Memory B cell (primary cell): ENCODE results near the gene CTPS1.

Source experiments
- ATAC-seq: fragments of 150-1000 bp; cut with Tn5 transposase; 2 replicates; pipeline ENCODE4 v1.10.0; 2021; ENCODE audit warnings: low read depth, mild to moderate bottlenecking, moderate library complexity
- DNase-seq, 2 donors: peaks; one replicate each; pipeline ENCODE4 v3.0.0; 2022; ENCODE audit warnings: low spot score in 2 of 2
- H3K27ac Mint-ChIP-seq: one replicate; pipeline ENCODE4 v1.8.0; 2022; ENCODE audit warnings: mild to moderate bottlenecking, moderate library complexity, mixed read lengths
- H3K27me3 Mint-ChIP-seq: one replicate; pipeline ENCODE4 v1.8.0; 2022; ENCODE audit warnings: mixed read lengths
- H3K36me3 Mint-ChIP-seq: one replicate; pipeline ENCODE4 v1.8.0; 2022; ENCODE audit warnings: mild to moderate bottlenecking, mixed read lengths
- H3K4me1 Mint-ChIP-seq: one replicate; pipeline ENCODE4 v1.8.0; 2022; ENCODE audit warnings: mixed read lengths
- H3K4me3 Mint-ChIP-seq: one replicate; pipeline ENCODE4 v1.8.0; 2022; ENCODE audit warnings: mild to moderate bottlenecking, moderate library complexity, mixed read lengths
- H3K9me3 Mint-ChIP-seq: one replicate; pipeline ENCODE4 v1.8.0; 2022; ENCODE audit warnings: mixed read lengths

The CTPS1 gene

DNA sequence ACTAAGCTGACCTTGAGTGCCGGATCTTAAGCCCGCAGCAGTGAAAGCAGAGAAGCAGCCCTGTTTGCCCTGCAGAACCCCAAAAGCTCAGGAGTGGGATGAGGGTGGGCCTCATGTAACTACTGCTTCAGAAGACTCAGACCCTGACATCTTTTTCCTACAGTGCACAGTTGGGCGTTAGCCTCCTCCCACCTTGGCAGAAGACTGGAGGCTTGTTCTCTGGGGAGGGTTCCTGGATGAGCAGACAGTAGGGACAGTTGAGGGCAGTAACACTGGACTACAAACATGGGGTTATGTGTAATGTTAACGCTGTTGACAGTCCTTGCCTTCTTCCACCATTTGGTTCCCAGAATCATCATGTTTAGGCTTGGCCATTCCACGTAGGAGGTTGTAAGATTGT lies 9.6 kb downstream of the CTPS1 start:
- Mint-ChIP-seq H3K4me1 (no peaks in the 10 kb centered on the region), H3K4me3 (no peak overlapping the region), H3K27ac (no peak overlapping the region), H3K36me3 (peaks cover 44% of the 10 kb centered on the region), H3K9me3 (no peaks in the 10 kb centered on the region), H3K27me3 (no peaks in the 10 kb centered on the region)
- DNase-seq (no peak), ATAC-seq (no peak)

DNA sequence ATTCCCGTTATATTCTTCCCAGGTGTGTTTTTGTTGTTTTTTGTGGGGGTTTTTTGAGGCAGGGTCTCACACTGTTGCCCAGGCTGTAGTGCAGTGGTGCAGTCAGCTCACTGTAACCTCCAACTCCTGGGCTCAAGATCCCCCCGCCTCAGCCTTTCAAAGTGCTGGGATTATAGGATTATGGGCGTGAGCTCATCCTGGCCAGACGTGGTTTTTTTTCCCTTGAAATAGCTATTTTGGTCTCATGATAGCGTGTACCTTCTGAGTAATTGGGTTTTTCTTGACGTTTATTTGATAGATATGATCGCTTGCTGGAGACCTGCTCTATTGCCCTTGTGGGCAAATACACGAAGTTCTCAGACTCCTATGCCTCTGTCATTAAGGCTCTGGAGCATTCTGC lies 17.6 kb downstream of the CTPS1 start:
- ATAC-seq (no peak), DNase-seq (no peak)
- Mint-ChIP-seq H3K27ac (no peak overlapping the region), H3K36me3 (peaks cover 42% of the 10 kb centered on the region), H3K4me1 (no peaks in the 10 kb centered on the region), H3K27me3 (no peaks in the 10 kb centered on the region), H3K9me3 (no peaks in the 10 kb centered on the region), H3K4me3 (no peak overlapping the region)

DNA sequence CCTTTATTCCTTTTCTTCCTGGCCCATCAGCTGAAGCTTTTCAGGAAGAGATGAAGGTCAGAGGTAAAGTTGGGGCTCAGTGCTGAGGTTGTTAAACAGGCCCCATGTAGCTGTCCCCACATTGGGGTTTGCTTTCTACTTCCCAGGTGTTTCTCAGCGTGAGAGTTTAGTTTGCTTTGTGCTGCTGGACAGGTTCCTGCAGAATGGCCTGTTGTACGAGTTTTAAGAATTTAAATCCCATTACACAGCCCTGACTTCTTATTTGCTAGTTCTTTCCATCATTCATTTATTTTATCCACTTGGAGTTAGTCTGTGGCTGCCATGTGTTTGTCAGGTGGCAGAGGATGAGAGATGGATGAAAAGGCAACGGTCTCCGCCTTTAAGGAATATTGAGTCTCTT lies 19.2 kb downstream of the CTPS1 start:
- no peaks in the 10 kb centered on the region for H3K9me3 Mint-ChIP-seq
- no peaks in the 10 kb centered on the region for H3K27me3 Mint-ChIP-seq
- H3K27ac Mint-ChIP-seq: no peak overlapping the region
- H3K4me3 Mint-ChIP-seq: no peak overlapping the region
- no peak for ATAC-seq
- H3K36me3 Mint-ChIP-seq: peaks cover 43% of the 10 kb centered on the region
- H3K4me1 Mint-ChIP-seq: peaks cover 9% of the 10 kb centered on the region
- no peak for DNase-seq

- no peaks in the 10 kb centered on the region for H3K27me3 Mint-ChIP-seq
- H3K36me3 Mint-ChIP-seq: peaks cover 30% of the 10 kb centered on the region
- no peak overlapping the region for H3K4me3 Mint-ChIP-seq
- peaks cover 11% of the 10 kb centered on the region for H3K4me1 Mint-ChIP-seq
- no peak for DNase-seq
- no peaks in the 10 kb centered on the region for H3K9me3 Mint-ChIP-seq
- peak overlapping the region; percentile 36 for H3K27ac Mint-ChIP-seq
- no peak for ATAC-seq
Measured at GRCh38 chr1:41003127-41003639, 23.7 kb downstream of the CTPS1 start.

DNA sequence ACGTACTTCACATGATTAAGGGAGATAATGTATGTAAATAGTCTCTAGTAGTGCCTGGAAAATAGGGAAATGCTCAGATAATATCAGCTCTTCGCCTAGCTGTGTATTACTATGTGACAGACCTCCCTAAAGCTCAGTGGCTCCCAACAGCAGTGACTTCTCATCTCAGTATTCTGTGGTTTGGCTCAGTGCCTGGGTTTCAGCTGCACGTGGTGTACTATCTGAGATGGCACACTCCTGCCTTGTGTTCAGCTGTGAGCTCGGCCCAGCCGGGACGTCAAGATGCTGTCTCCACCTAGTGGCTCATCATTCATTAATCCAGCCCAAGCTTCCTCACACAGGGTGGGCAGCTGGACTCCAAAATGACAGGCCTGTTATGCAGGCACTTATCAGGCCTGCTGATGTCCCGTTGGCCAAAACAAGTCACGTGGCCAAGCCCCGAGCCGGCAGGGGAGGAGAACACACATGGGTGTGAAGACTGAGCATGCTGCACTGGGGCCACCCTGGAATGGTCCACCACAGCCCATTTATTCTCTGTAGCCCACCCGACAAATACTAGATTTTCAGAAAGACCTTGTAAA lies 24.2 kb downstream of the CTPS1 start:
- ATAC-seq (peak; percentile 99), DNase-seq (peak; percentile 68 to 70)
- Mint-ChIP-seq H3K4me3 (no peak overlapping the region), H3K4me1 (peaks cover 11% of the 10 kb centered on the region), H3K36me3 (peaks cover 30% of the 10 kb centered on the region), H3K9me3 (no peaks in the 10 kb centered on the region), H3K27me3 (no peaks in the 10 kb centered on the region), H3K27ac (peak overlapping the region; percentile 29)

- H3K27ac Mint-ChIP-seq: no peak overlapping the region
- ATAC-seq: no peak
- DNase-seq: no peak
Measured at GRCh38 chr1:41005876-41006275, 26.4 kb downstream of the CTPS1 start.

GRCh38 chr1:41006942-41007865 lies 27.7 kb downstream of the CTPS1 start:
- H3K27me3 Mint-ChIP-seq: no peaks in the 10 kb centered on the region
- DNase-seq (no peak), ATAC-seq (no peak)
- no peak overlapping the region for H3K27ac Mint-ChIP-seq
- peaks cover 28% of the 10 kb centered on the region for H3K36me3 Mint-ChIP-seq
- H3K4me1 Mint-ChIP-seq: peaks cover 11% of the 10 kb centered on the region
- H3K9me3 Mint-ChIP-seq: no peaks in the 10 kb centered on the region
- no peak overlapping the region for H3K4me3 Mint-ChIP-seq

More at GRCh38 chr1:41005876-41006275, 26.4 kb downstream of the CTPS1 start:
- H3K4me3 Mint-ChIP-seq: no peak overlapping the region
- H3K27me3 Mint-ChIP-seq: no peaks in the 10 kb centered on the region
- no peaks in the 10 kb centered on the region for H3K9me3 Mint-ChIP-seq
- H3K36me3 Mint-ChIP-seq: peaks cover 23% of the 10 kb centered on the region
- H3K4me1 Mint-ChIP-seq: peaks cover 11% of the 10 kb centered on the region

GRCh38 chr1:41009466-41009865 lies 30.0 kb downstream of the CTPS1 start:
- H3K27ac Mint-ChIP-seq: no peak overlapping the region
- DNase-seq (no peak), ATAC-seq (no peak)
- no peaks in the 10 kb centered on the region for H3K4me1 Mint-ChIP-seq
- H3K4me3 Mint-ChIP-seq: no peak overlapping the region
- peaks cover 23% of the 10 kb centered on the region for H3K36me3 Mint-ChIP-seq
- no peaks in the 10 kb centered on the region for H3K9me3 Mint-ChIP-seq
- H3K27me3 Mint-ChIP-seq: no peaks in the 10 kb centered on the region

DNA sequence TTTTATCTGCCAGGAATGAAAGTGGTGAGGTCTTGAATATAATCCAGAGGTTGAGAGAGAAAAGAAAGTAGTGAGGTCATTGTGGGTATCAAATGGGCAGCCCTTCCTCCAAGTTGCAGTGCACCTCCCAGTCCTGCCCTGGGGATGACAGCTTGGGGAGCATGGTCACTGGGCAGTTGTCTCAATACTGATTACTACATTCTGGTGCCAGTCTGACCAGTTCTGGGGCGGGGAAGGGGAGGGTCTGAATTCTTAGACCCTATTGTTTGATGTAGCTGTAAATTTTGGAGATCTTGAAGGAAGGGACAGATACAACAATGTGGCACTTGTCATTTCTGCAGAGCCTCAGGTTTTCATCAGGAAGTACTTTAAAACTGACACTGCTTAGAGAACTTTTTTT lies 30.8 kb downstream of the CTPS1 start:
- no peak overlapping the region for H3K4me3 Mint-ChIP-seq
- no peaks in the 10 kb centered on the region for H3K9me3 Mint-ChIP-seq
- H3K36me3 Mint-ChIP-seq: peaks cover 21% of the 10 kb centered on the region
- H3K27me3 Mint-ChIP-seq: no peaks in the 10 kb centered on the region
- DNase-seq (no peak), ATAC-seq (no peak)
- peaks cover 6% of the 10 kb centered on the region for H3K4me1 Mint-ChIP-seq
- no peak overlapping the region for H3K27ac Mint-ChIP-seq

DNA sequence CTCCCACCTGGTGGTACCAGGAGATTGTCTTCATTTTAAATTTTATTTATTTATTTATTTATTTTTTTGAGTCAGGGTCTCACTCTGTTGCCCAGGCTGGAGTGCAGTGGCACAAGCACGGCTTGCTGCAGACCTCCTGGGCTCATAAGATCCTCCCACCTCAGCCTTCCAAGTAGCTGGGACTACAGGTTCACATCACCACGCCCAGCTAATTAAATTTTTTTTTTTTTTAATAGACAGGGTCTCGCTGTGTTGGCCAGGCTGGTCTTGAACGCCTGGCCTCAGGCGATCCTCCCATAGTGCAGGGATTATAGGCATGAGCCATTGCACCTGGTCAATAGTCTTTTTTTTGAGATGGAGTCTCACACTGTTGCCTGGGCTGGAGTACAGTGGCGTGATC lies 33.5 kb downstream of the CTPS1 start:
- Mint-ChIP-seq H3K4me3 (no peak overlapping the region), H3K4me1 (peaks cover 8% of the 10 kb centered on the region), H3K9me3 (no peaks in the 10 kb centered on the region), H3K27ac (no peak overlapping the region), H3K27me3 (no peaks in the 10 kb centered on the region), H3K36me3 (peaks cover 22% of the 10 kb centered on the region)
- DNase-seq: no peak
- ATAC-seq: no peak

DNA sequence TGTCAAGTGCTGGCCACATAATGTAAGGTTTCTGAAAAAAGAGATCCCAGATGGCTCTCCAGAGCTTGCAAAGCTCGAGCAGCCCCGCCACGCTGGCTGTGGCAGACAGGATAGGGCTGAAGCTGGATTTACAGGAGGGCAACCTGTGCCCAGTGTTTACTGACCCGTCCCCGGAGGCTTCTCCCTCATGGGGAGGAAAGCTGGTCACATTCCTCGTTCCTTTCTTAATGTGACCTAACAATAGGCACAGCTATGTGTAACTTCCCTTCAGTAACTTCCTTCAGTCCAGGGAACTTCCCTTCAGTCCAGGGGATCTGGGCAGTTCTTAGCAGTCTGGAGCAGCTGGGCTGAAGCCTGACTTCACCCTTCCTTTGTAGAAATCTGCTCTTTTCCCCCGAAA lies 34.3 kb downstream of the CTPS1 start:
- no peak overlapping the region for H3K4me3 Mint-ChIP-seq
- no peak for DNase-seq
- peaks cover 8% of the 10 kb centered on the region for H3K4me1 Mint-ChIP-seq
- no peaks in the 10 kb centered on the region for H3K9me3 Mint-ChIP-seq
- no peaks in the 10 kb centered on the region for H3K27me3 Mint-ChIP-seq
- no peak overlapping the region for H3K27ac Mint-ChIP-seq
- peaks cover 18% of the 10 kb centered on the region for H3K36me3 Mint-ChIP-seq
- no peak for ATAC-seq

GRCh38 chr1:41014871-41015270 lies 35.4 kb downstream of the CTPS1 start:
- DNase-seq: no peak
- H3K27ac Mint-ChIP-seq: peak overlapping the region; percentile 59

DNA sequence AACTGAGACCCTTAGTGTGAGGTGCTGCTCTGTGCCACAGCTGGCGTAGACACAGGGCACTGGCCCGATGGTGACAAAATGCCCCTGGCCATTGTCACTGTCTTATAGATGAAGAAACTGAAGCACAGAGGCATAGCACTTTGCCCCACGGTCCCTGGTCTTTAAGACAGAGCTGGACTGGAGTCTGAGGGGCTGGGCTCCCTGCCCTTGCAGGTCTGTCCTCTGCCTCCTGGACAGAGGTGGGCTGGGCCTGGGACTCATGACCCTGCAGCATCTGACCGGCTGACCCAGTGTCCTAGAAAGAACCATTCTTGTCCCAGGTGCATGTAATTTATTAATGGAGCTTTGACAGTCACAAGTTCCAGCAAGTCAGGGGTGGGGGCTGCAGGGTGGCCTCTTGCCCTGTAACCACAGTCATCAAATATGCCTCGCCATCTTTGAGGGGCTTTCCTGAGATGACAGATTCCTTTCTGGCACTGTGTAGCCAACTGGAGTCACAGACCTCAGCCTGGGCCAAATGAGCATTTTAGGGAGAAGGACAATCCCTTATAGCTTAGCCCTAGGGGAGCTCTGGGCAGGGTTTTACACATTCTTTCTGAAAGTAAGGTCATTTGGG lies 35.9 kb downstream of the CTPS1 start:
- no peak overlapping the region for H3K4me3 Mint-ChIP-seq
- peak overlapping the region; percentile 59 for H3K27ac Mint-ChIP-seq
- ATAC-seq: no peak
- H3K9me3 Mint-ChIP-seq: no peaks in the 10 kb centered on the region
- H3K36me3 Mint-ChIP-seq: peaks cover 13% of the 10 kb centered on the region
- no peaks in the 10 kb centered on the region for H3K27me3 Mint-ChIP-seq
- no peak for DNase-seq
- peaks cover 12% of the 10 kb centered on the region for H3K4me1 Mint-ChIP-seq

More at GRCh38 chr1:41014871-41015270, 35.4 kb downstream of the CTPS1 start:
- Mint-ChIP-seq H3K9me3 (no peaks in the 10 kb centered on the region), H3K27me3 (no peaks in the 10 kb centered on the region), H3K4me1 (peaks cover 12% of the 10 kb centered on the region), H3K36me3 (peaks cover 15% of the 10 kb centered on the region), H3K4me3 (no peak overlapping the region)
- no peak for ATAC-seq

DNA sequence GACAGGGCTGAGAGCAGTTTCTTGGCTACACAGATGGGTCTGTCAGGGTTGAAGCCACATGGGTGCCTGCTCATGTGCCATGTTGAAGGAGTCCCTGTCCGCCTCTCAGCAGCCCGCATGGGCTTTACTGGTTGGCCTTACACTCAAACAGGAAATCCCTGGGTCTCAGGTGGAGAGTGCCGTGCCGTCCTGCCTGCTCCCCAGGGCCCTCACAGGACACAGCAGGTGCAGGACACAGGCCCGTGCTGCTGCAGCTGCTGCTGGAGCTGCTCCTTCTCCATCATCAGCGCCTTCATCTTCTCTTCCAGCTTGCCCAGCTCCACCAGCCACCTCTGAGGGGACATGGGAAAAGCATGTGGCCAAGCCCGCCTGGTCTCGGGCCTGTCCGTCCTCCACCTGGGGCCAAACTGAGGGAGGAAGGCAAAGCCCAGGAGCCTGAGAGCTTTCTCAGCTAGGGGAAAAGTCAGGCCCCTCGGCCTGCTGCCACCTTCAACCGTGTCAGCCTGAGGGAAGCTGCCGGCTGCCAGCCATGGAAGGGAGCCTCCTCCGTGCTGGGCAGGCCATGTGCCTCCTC lies 36.5 kb downstream of the CTPS1 start:
- DNase-seq: no peak

More for the DNA sequence above, 36.5 kb downstream of the CTPS1 start:
- Mint-ChIP-seq H3K4me1 (peaks cover 12% of the 10 kb centered on the region), H3K27me3 (no peaks in the 10 kb centered on the region), H3K9me3 (no peaks in the 10 kb centered on the region), H3K36me3 (peaks cover 13% of the 10 kb centered on the region), H3K4me3 (no peak overlapping the region), H3K27ac (peak overlapping the region; percentile 45)
- no peak for ATAC-seq
